Heart left ventricle (tissue), 16 donors: ENCODE results near the gene EHD1. TPM values are rescaled to one million over a fixed set of nuclear protein-coding genes. Genes with fewer than 3 reads are reported as not detected.

Experiments used
- ATAC-seq, 4 donors: fragments of 200-7000 bp; cut with Tn5 transposase; one replicate each; pipeline ENCODE4 v1.9.1; 2020 to 2022; ENCODE audit warnings: moderate library complexity in 4 of 4, mild to moderate bottlenecking in 3 of 4, moderate number of reproducible peaks in 1 of 4
- DNase-seq, 5 donors: peaks; one replicate each; pipeline ENCODE4 v3.0.0-alpha.2; 2020
- H3K27ac ChIP-seq, 12 donors: fragments of 200-600 bp; sonication (generic) in 4 of 12; one replicate each; pipeline versions ENCODE4 v1.5.0 to v1.8.0; 2016 to 2022; ENCODE audit warnings: mild to moderate bottlenecking in 2 of 12
- H3K27me3 ChIP-seq, 9 donors: fragments of 200-600 bp; sonication (generic) in 2 of 9; one replicate each; pipeline versions ENCODE4 v1.5.1 to v1.8.0; 2016 to 2022; ENCODE audit warnings: mild to moderate bottlenecking in 3 of 9
- H3K36me3 ChIP-seq, 9 donors: fragments of 200-600 bp; sonication (generic) in 2 of 9; one replicate each; pipeline versions ENCODE4 v1.5.0 to v1.8.0; 2018 to 2022; ENCODE audit warnings: mild to moderate bottlenecking in 2 of 9
- H3K4me1 ChIP-seq, 12 donors: fragments of 200-600 bp; sonication (generic) in 4 of 12; one replicate each; pipeline versions ENCODE4 v1.5.0 to v1.8.0; 2016 to 2022; ENCODE audit warnings: mild to moderate bottlenecking in 3 of 12
- H3K4me3 ChIP-seq, 12 donors: fragments of 200-600 bp; sonication (generic) in 4 of 12; one replicate each; pipeline versions ENCODE4 v1.5.0 to v1.8.0; 2017 to 2022; ENCODE audit warnings: mild to moderate bottlenecking in 9 of 12, moderate library complexity in 4 of 12
- H3K9me3 ChIP-seq, 12 donors: fragments of 200-600 bp; sonication (generic) in 4 of 12; one replicate each; pipeline versions ENCODE4 v1.5.0 to v1.8.0; 2016 to 2022; ENCODE audit warnings: mild to moderate bottlenecking in 1 of 12
- POLR2A ChIP-seq, 2 donors: fragments of 450-650 bp; IDR thresholded peaks; one replicate each; pipeline ENCODE4 v1.6.1; 2017; ENCODE audit warnings: antibody characterized with exemption in 2 of 2, mild to moderate bottlenecking in 2 of 2, moderate library complexity in 2 of 2
- WGBS, 4 donors: extraction: QIAGEN DNeasy Blood & Tissue Kit in 2 of 4; methylation state at CpG; one replicate each; pipeline versions ENCODE4 v1.1.5 to v1.1.7; 2013 to 2018; 5-methylcytosine and 5-hydroxymethylcytosine counted together
- intact Hi-C, 10 donors: fragments of 100-400 bp; cut with DNase I; formaldehyde crosslinking; loops; one replicate each; pipeline versions ENCODE4 v1.11.1 to v1.14.2; 2022
- polyA plus RNA-seq, 2 donors: library from polyadenylated mRNA; stranded (reverse); fragments of 200-250 nt; gene quantifications; one replicate each; pipeline ENCODE4 v1.2.3, GENCODE V29; 2013
- total RNA-seq, 9 donors: library from RNA; depleted of rRNA in 2 of 9; stranded (reverse); fragments of >200 nt in 2 of 9; fragmentation: NEBNext Ultra II Directional in 3 of 9; extraction: Animal tissue kit (Norgen Biotek cat#: 25700) in 3 of 9; gene quantifications; one replicate each; pipeline versions ENCODE4 v1.1.0 to v1.2.4, GENCODE V29; 2016 to 2023
- TF ChIP-seq, protein P1 (sequence below), 12 donors: fragments of 200-600 bp; sonication (generic) in 4 of 12; IDR thresholded peaks; one replicate each; pipeline versions ENCODE4 v1.5.0 to v1.8.0; 2018 to 2022; ENCODE audit warnings: antibody characterized with exemption in 12 of 12, mild to moderate bottlenecking in 5 of 12
- donor health status: ischemic (EF 13 %, LVEDD 7.1; RV severe dilation, severe dysfunction).
- donor health status: healthy with polysubstance abuse.
- donor health status: DM: no; HTN: yes; CAD: no.
- donor health status: DM: no; HTN: no; CAD: no.
- donor health status: ischemic (EF 25% LVEDD 6.9; RV normal size, moderate dysfunction).
- donor health status: ischemic (EF 25% LVEDD 5.7; RV mildly dilated, moderate dysfunction).
- donor health status: healthy.
- donor health status: DM: yes; HTN: yes; CAD: no.
- donor health status: ischemic (EF 35%, LVEDD 5.7; RV mildly dilated, moderate dysfunction).
- donor health status: nonischemic (EF 11% LVEDD 7.7; RV severe dilation, severe dysfunction).
- donor health status: DM: yes; HTN: yes; CAD: no.
- donor health status: PGD.
- donor health status: ischemic (EF 29% LVEDD 5.4; RV normal size, mild dysfunction).
- donor health status: nonischemic (EF 23%, LVEDD 6.1; RV moderate dilation, normal function).

Gene EHD1
- total and polyA plus RNA-seq, 11 donors, result 27.9 to 102 (median 58.0) TPM

DNA sequence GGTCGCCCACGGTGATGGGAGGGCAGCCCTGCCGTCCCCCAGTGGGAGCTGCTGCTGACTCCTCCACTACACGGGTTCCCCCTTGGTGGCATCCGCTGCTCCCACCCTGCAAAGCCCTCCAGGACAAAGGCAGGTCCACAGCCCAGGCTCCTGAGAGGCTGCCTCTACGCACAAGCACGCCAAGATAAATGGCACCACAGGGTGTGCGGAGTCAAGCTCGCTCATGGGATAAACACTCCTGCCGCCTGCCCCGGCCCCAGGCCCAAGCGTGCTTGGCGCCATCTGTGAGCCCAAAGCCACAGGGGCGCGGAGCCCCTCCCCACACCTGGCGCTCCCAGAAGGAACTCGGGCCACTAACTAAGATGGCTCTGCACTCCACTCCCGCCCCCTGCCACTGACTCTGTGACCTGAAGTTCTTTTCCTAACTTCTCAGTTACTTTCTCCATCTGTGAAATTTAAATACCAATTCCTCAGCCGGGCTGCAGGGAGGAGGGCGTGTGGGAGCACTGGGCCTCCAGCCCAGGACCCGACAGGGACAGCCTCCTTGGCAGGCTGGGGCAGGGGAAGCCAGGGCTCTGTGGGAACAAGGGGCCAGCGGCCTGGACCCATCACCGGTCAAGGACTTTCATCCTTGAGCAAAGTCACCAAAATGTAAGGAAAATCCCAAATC, 14.9 kb downstream of the EHD1 start:
- peak in 3 of 4 donors; percentile 43 to 53 (median 47) for ATAC-seq
- 42 to 64% (median 55%) methylated on average over 13 to 23 of the region's 23 CpGs for WGBS, 4 donors
- H3K4me3 ChIP-seq, result peak overlapping the region in 8 of 12 donors; percentile 3 to 40 (median 23)

DNA sequence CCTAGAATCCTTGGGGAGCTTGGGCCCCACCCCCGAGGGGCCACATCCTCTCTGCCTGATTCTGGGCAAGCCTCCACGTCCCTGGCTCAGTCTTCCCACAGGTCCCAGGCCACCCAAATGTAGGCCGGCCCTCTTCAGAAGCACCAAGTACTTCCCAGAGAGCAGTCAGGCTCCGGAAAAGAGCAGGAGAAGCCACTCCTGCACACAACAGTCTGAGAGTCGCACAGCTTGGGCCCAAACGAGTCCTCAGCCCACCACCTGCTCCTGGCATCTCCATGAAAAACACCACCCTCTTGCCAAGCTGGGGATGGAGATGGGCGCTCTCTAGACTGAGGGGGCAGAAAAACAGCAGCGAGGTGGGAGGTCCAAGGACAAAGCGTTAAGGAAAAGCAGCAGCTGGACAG, 15.4 kb downstream of the EHD1 start:
- ATAC-seq (peak in 3 of 4 donors; percentile 5 to 29 (median 13)), DNase-seq (peak; percentile 77 to 87 (median 81))
- peaks cover 47 to 99% (median 79%) of the 10 kb centered on the region in 12 donors for H3K4me1 ChIP-seq
- WGBS, 4 donors, result 33 to 55% (median 53%) methylated on average over 8 to 9 of the region's 9 CpGs
- peak overlapping the region in 8 of 12 donors; percentile 3 to 40 (median 23) for H3K4me3 ChIP-seq
- peak overlapping the region; percentile 77 to 99 (median 92) for H3K27ac ChIP-seq
- intact Hi-C loops, result loop anchor here in 1 of 10 donors (2.0 kb wide), 1 partner anchor 14 kb away; no protein-coding TSS in a partner anchor
- H3K27me3 ChIP-seq, result no peaks in the 10 kb centered on the region
- H3K9me3 ChIP-seq, result no peaks in the 10 kb centered on the region
- TF ChIP-seq POLR2A (IDR thresholded peaks at IDR 0.05), result no peak
- TF ChIP-seq, protein P1, sequence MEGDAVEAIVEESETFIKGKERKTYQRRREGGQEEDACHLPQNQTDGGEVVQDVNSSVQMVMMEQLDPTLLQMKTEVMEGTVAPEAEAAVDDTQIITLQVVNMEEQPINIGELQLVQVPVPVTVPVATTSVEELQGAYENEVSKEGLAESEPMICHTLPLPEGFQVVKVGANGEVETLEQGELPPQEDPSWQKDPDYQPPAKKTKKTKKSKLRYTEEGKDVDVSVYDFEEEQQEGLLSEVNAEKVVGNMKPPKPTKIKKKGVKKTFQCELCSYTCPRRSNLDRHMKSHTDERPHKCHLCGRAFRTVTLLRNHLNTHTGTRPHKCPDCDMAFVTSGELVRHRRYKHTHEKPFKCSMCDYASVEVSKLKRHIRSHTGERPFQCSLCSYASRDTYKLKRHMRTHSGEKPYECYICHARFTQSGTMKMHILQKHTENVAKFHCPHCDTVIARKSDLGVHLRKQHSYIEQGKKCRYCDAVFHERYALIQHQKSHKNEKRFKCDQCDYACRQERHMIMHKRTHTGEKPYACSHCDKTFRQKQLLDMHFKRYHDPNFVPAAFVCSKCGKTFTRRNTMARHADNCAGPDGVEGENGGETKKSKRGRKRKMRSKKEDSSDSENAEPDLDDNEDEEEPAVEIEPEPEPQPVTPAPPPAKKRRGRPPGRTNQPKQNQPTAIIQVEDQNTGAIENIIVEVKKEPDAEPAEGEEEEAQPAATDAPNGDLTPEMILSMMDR (IDR thresholded peaks at IDR 0.05), result no peak
- peaks cover 0 to 36% (median 21%) of the 10 kb centered on the region in 9 donors for H3K36me3 ChIP-seq

More for the DNA sequence above, 14.9 kb downstream of the EHD1 start:
- Histone ChIP-seq H3K4me1 (peaks cover 52 to 99% (median 79%) of the 10 kb centered on the region in 12 donors), H3K27ac (peak overlapping the region; percentile 77 to 99 (median 92)), H3K9me3 (no peaks in the 10 kb centered on the region), H3K36me3 (peaks cover 0 to 36% (median 18%) of the 10 kb centered on the region in 9 donors), H3K27me3 (no peaks in the 10 kb centered on the region)
- TF ChIP-seq, protein P1 (IDR thresholded peaks at IDR 0.05), result no peak
- no peak for TF ChIP-seq POLR2A (IDR thresholded peaks at IDR 0.05)
- DNase-seq, result peak in 3 of 5 donors; percentile 41 to 71 (median 63)
- intact Hi-C loops, result loop anchor here in 1 of 10 donors (2.0 kb wide), 1 partner anchor 13 kb away; no protein-coding TSS in a partner anchor

DNA sequence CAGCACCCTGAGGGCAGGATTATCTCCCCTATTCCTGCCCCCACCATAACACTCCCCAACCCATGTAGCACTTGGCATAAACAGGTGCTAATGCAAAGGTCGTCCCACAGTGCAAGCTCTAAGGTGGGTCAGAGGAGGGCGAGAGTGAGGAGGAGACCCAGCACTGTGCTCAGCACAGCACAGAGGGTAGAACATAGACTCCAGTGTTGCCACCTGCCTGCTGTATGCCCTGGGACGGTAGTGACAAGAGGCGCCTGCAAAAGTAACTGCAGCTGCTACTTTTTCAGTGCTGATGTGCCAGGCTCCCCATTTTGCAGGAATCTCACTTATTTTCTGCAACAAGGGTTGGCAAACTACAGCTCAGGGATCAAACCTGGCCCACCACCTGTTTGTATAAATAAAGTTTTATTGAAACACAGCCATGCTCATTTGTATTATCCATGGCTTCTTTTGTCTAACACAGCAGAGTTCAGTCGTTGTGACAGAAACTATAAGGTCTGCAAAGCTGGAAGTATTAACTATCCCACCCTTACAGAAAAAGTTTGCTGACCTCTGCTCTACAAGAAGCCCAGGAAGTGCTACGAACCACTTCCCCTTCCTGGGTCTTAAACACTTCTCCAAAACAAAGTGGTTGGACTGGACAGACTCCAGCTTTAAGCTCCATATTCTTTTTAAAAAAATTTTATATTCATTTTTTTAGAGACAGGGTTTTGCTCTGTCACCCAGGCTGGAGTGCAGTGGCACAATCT, 17.0 kb downstream of the EHD1 start:
- Histone ChIP-seq H3K4me3 (peak overlapping the region in 1 of 12 donors; percentile 15), H3K27ac (peak overlapping the region in 11 of 12 donors; percentile 87 to 99 (median 93))
- intact Hi-C loops, result no loop called here

More for the DNA sequence above, 17.0 kb downstream of the EHD1 start:
- Histone ChIP-seq H3K4me1 (peaks cover 54 to 100% (median 88%) of the 10 kb centered on the region in 12 donors), H3K36me3 (peaks cover 0 to 39% (median 24%) of the 10 kb centered on the region in 9 donors), H3K27me3 (no peaks in the 10 kb centered on the region), H3K9me3 (no peaks in the 10 kb centered on the region)
- no peak for ATAC-seq
- TF ChIP-seq POLR2A (IDR thresholded peaks at IDR 0.05), result no peak
- TF ChIP-seq, protein P1 (IDR thresholded peaks at IDR 0.05), result no peak
- DNase-seq, result no peak
- WGBS, 4 donors, result 78 to 87% (median 83%) methylated on average over 6 of the region's 6 CpGs
